GM12878 (cell line): ENCODE results near the gene GOLPH3. TPM values are rescaled to one million over a fixed set of nuclear protein-coding genes. Genes with fewer than 3 reads are reported as not detected.

Source experiments
- ATAC-seq: fragments of 200-7000 bp; cut with Tn5 transposase; 3 replicates; pipeline ENCODE4 v1.9.1; 2020; ENCODE audit warnings: mild to moderate bottlenecking, moderate library complexity
- BruUV-seq: library from RNA; stranded (reverse); fragments of 400-500 nt; replicated peaks from 2 replicates; lab custom pipeline; 2021; lab: Mats Ljungman, UMichigan
- CTCF ChIA-PET: fragments of 300-600 bp; sonication (Branson Sonifier 250); formaldehyde crosslinking; extraction: SDS; loops from one replicate; lab custom pipeline; 2021; ENCODE audit warnings: inconsistent platforms; lab: Yijun Ruan, JAX
- POLR2A ChIA-PET: fragments of 350-600 bp; formaldehyde crosslinking; extraction: SDS; loops from one replicate; lab custom pipeline; 2021; ENCODE audit warnings: inconsistent platforms; lab: Charles Lee
- RAD21 ChIA-PET: fragments of 300-600 bp; sonication (Branson Sonifier 250); formaldehyde crosslinking; loops from one replicate; lab custom pipeline; 2023; ENCODE audit warnings: antibody characterized with exemption; ENCODE audit not compliant: unreplicated experiment; lab: Charles Lee
- SMC1A ChIA-PET: fragments of 300-600 bp; sonication (Branson Sonifier 250); formaldehyde crosslinking; loops from one replicate; lab custom pipeline; 2023; ENCODE audit not compliant: unreplicated experiment, uncharacterized antibody; lab: Charles Lee
- DNase-seq: peaks from one replicate; pipeline ENCODE4 v3.0.0-alpha.2; 2011; ENCODE audit warnings: low read depth, low spot score
- FAIRE-seq: peaks from 3 replicates; lab custom pipeline; 2011; peaks lifted over from hg19 to GRCh38; lab: Jason Lieb, UNC
- H2AFZ ChIP-seq: 2 replicates; pipeline ENCODE4 v1.6.0; 2011; ENCODE audit warnings: low read depth, low read length, control low read depth; ENCODE audit not compliant: control insufficient read depth
- H3K27ac ChIP-seq: 2 replicates; pipeline ENCODE4 v1.5.1; 2011; ENCODE audit warnings: control low read depth; ENCODE audit not compliant: control insufficient read depth, insufficient read depth
- H3K27me3 ChIP-seq, 2 experiments: replicated peaks in 1 of 2; 2 replicates each; pipeline versions ENCODE4 v1.6.0 to v1.6.1; 2011; ENCODE audit warnings: low read length in 1 of 2; ENCODE audit not compliant: control insufficient read depth in 2 of 2, insufficient read depth in 2 of 2
- H3K36me3 ChIP-seq, 2 experiments: 2 replicates each; pipeline ENCODE4 v1.5.1; 2011; ENCODE audit warnings: low read length in 1 of 2; ENCODE audit not compliant: control insufficient read depth in 2 of 2, insufficient read depth in 2 of 2
- H3K4me1 ChIP-seq: 2 replicates; pipeline ENCODE4 v1.6.1; 2011; ENCODE audit warnings: mild to moderate bottlenecking, low read length, moderate library complexity, mixed read lengths; ENCODE audit not compliant: control insufficient read depth, insufficient read depth
- H3K4me2 ChIP-seq: 2 replicates; pipeline ENCODE4 v1.6.0; 2011; ENCODE audit warnings: control low read depth; ENCODE audit not compliant: control insufficient read depth, insufficient read depth
- H3K4me3 ChIP-seq: fragments of 200-600 bp; sonication (generic); 2 replicates; pipeline ENCODE4 v1.5.1; 2016
- H3K79me2 ChIP-seq: 2 replicates; pipeline ENCODE4 v1.6.0; 2011; ENCODE audit warnings: low read length; ENCODE audit not compliant: control insufficient read depth, insufficient read depth
- H3K9ac ChIP-seq: 2 replicates; pipeline ENCODE4 v1.8.0; 2011; ENCODE audit warnings: low read length, control low read depth, mixed read lengths; ENCODE audit not compliant: control insufficient read depth, insufficient read depth
- H3K9me3 ChIP-seq: replicated peaks from 3 replicates; pipeline ENCODE4 v1.5.1; 2011; ENCODE audit warnings: mild to moderate bottlenecking, low read length; ENCODE audit not compliant: control insufficient read depth, insufficient read depth
- H4K20me1 ChIP-seq: 2 replicates; pipeline ENCODE4 v1.6.0; 2011; ENCODE audit not compliant: control insufficient read depth, insufficient read depth
- ATF3 ChIP-seq: IDR thresholded peaks from 2 replicates; pipeline ENCODE4 v1.6.1; 2011; ENCODE audit warnings: low read depth, mild to moderate bottlenecking, low read length, moderate library complexity, borderline replicate concordance; ENCODE audit errors: extremely low read depth
- BACH1 ChIP-seq: fragments of 450-650 bp; IDR thresholded peaks from 2 replicates; pipeline ENCODE4 v1.6.1; 2017; ENCODE audit warnings: mild to moderate bottlenecking, borderline replicate concordance
- CBFB ChIP-seq: IDR thresholded peaks from 2 replicates; pipeline ENCODE4 v1.6.1; 2016; ENCODE audit warnings: antibody characterized with exemption, low read depth
- CHD1 ChIP-seq: IDR thresholded peaks from 2 replicates; pipeline ENCODE4 v1.6.1; 2012; ENCODE audit warnings: low read depth, low read length, improper control_type of control experiment
- E2F8 ChIP-seq: fragments of 450-650 bp; IDR thresholded peaks from 2 replicates; pipeline ENCODE4 v1.6.1; 2018; ENCODE audit warnings: mild to moderate bottlenecking, low read depth, moderate library complexity; ENCODE audit not compliant: partially characterized antibody
- EZH2 ChIP-seq: IDR thresholded peaks from 2 replicates; pipeline ENCODE4 v1.6.1; 2012; ENCODE audit warnings: low read depth, mild to moderate bottlenecking, control low read depth, inconsistent platforms, low read length, borderline replicate concordance; ENCODE audit not compliant: control insufficient read depth
- IKZF2 ChIP-seq, 2 experiments: fragments of 450-650 bp; IDR thresholded peaks; 2 replicates each; pipeline ENCODE4 v1.6.1; 2017; ENCODE audit warnings: mild to moderate bottlenecking in 2 of 2, moderate library complexity in 2 of 2
- MYC ChIP-seq: IDR thresholded peaks from 2 replicates; pipeline ENCODE4 v1.6.1; 2011; ENCODE audit warnings: mild to moderate bottlenecking, low read length, moderate library complexity, inconsistent platforms; ENCODE audit not compliant: insufficient read depth, insufficient replicate concordance, insufficient read length, severe bottlenecking
- NFYB ChIP-seq: IDR thresholded peaks from 2 replicates; pipeline ENCODE4 v1.6.1; 2011; ENCODE audit warnings: low read depth, mild to moderate bottlenecking, low read length, improper control_type of control experiment, moderate library complexity; ENCODE audit not compliant: insufficient read depth
- POLR2AphosphoS5 ChIP-seq: IDR thresholded peaks from 2 replicates; pipeline ENCODE4 v1.6.1; 2011; ENCODE audit warnings: mild to moderate bottlenecking, low read length, inconsistent platforms
- SMC3 ChIP-seq: IDR thresholded peaks from 2 replicates; pipeline ENCODE4 v1.6.1; 2011; ENCODE audit warnings: low read length, improper control_type of control experiment, borderline replicate concordance
- ZNF217 ChIP-seq: fragments of 450-650 bp; IDR thresholded peaks from 2 replicates; pipeline ENCODE4 v1.6.1; 2017; ENCODE audit warnings: antibody characterized with exemption, mild to moderate bottlenecking
- ZNF592 ChIP-seq: fragments of 450-650 bp; IDR thresholded peaks from 2 replicates; pipeline ENCODE4 v1.6.1; 2017; ENCODE audit warnings: mild to moderate bottlenecking, moderate library complexity
- ZNF622 ChIP-seq: fragments of 450-650 bp; IDR thresholded peaks from 2 replicates; pipeline ENCODE4 v1.6.1; 2017; ENCODE audit warnings: mild to moderate bottlenecking, inconsistent platforms
- WGBS: methylation state at CpG from one replicate; pipeline ENCODE4 v1.1.6; 2016; ENCODE audit warnings: low lambda C conversion rate; ENCODE audit not compliant: insufficient replicate concordance, insufficient coverage; ENCODE audit errors: missing lambda C conversion rate; 5-methylcytosine and 5-hydroxymethylcytosine counted together
- in situ Hi-C: fragments of 300-500 bp; cut with MboI; formaldehyde crosslinking; loops from 9 replicates; pipeline ENCODE4 v1.14.3; 2018; ENCODE audit warnings: mixed read lengths
- intact Hi-C: fragments of 100-400 bp; cut with micrococcal nuclease; formaldehyde crosslinking; loops from one replicate; pipeline ENCODE4 v1.14.2; 2022; ENCODE audit not compliant: unreplicated experiment
- polyA plus RNA-seq, 11 experiments: library from polyadenylated mRNA; depleted of rRNA in 4 of 11; unstranded in 6 of 11; stranded (reverse) in 5 of 11; fragments of >200 nt; fragmentation: Nextera tagmentation in 4 of 11; fragmentation: Illumina TruSeq in 1 of 11; extraction: Ambion mirVana in 4 of 11; extraction: Trizol in 1 of 11; gene quantifications; 1 replicate in 1 of 11; 2 replicates in 10 of 11; pipeline versions ENCODE4 v1.2.1 to v1.2.3, GENCODE V29; 2011 to 2016; ENCODE audit warnings: inconsistent platforms in 2 of 11, missing spikeins in 2 of 11, low read depth in 1 of 11
- total RNA-seq, 4 experiments: library from RNA; depleted of rRNA in 3 of 4; stranded (reverse); fragments of >200 nt in 3 of 4; fragmentation: Illumina TruSeq in 1 of 4; extraction: Trizol in 1 of 4; gene quantifications; 2 replicates each; pipeline versions ENCODE4 v1.2.1 to v1.2.3, GENCODE V29; 2013 to 2021

Gene GOLPH3
- total and polyA plus RNA-seq, 10 of the 15 experiments (the other 5 are each of a cell fraction or from before 2014, with no cell fraction given) = 14.0 to 79.7 (median 43.2) TPM

- ATAC-seq = peak; percentile 21
- Histone ChIP-seq H3K9ac (no peak overlapping the region), H3K27ac (peak overlapping the region; percentile 35), H3K4me1 (peaks cover 27% of the 10 kb centered on the region), H3K27me3 (no peaks in the 10 kb centered on the region), H3K79me2 (peaks cover 86% of the 10 kb centered on the region), H3K36me3 (peaks cover 0 to 21% of the 10 kb centered on the region in 2 experiments; a peak in 3 of 4 replicates), H3K4me2 (peak overlapping the region; percentile 49), H3K4me3 (no peak overlapping the region), H2AFZ (no peak overlapping the region), H4K20me1 (no peaks in the 10 kb centered on the region), H3K9me3 (no peaks in the 10 kb centered on the region)
- no peak for DNase-seq
- intact Hi-C loops = no loop called here
- SMC1A ChIA-PET = interaction anchor here (0.8 to 2.1 kb wide), 3 partner anchors 8 to 17 kb away, joined by 4 to 7 read pairs (median 6); no protein-coding TSS in a partner anchor
- WGBS = 38% methylated on average over 3 of the region's 3 CpGs
- FAIRE-seq = no peak
- POLR2A ChIA-PET = interaction anchor here (2.5 kb wide), 1 partner anchor 8 kb away, joined by 22 read pairs; the partner anchor contains the start of gene GOLPH3
- CTCF ChIA-PET = interaction anchor here (1.0 to 2.2 kb wide), 3 partner anchors 8 to 164 kb away, joined by 3 to 4 read pairs (median 4); partner anchors contain the start of gene GOLPH3
- TSS peak; percentile 22 for BruUV-seq
- RAD21 ChIA-PET = interaction anchor here (1.0 to 3.3 kb wide), 2 partner anchors 8 to 17 kb away, joined by 3 to 12 read pairs; partner anchors contain the start of gene GOLPH3
- in situ Hi-C loops = no loop called here
- TF ChIP-seq ATF3 = no peak
- no peak for TF ChIP-seq ZNF592
- no peak for TF ChIP-seq NFYB
- no peak for TF ChIP-seq E2F8
- no peak for TF ChIP-seq CHD1
- no peak for TF ChIP-seq ZNF622
- TF ChIP-seq EZH2 = no peak
- TF ChIP-seq POLR2AphosphoS5 = no peak
- no peak for TF ChIP-seq BACH1
- TF ChIP-seq SMC3 = no peak
- TF ChIP-seq MYC = no peak
- no peak for TF ChIP-seq CBFB
- TF ChIP-seq ZNF217 = no peak
- TF ChIP-seq IKZF2 (IDR thresholded peaks at IDR 0.05) = no peak
Observed at GRCh38 chr5:32165597-32165996, 8.5 kb downstream of the GOLPH3 start.
